Measurements from ENCODE around the gene PNPLA6. TPM values are rescaled to one million over a fixed set of nuclear protein-coding genes. Genes with fewer than 3 reads are reported as not detected.
A peak's percentile ranks its signal among the peaks of the same experiment; 100 is the strongest.

The PNPLA6 gene
- total RNA-seq, 1 donor from 2014 or later = 116 TPM

GRCh38 chr19:7541475-7541824, 5.9 kb downstream of the PNPLA6 start:
- intact Hi-C loops (cut with micrococcal nuclease) = no loop called here
- H3K9me3 Mint-ChIP-seq = no peaks in the 10 kb centered on the region
- no peak overlapping the region for H3K27ac Mint-ChIP-seq
- peaks cover 52% of the 10 kb centered on the region for H3K36me3 Mint-ChIP-seq (ENCODE audit: low read depth)
- H3K27me3 Mint-ChIP-seq = no peaks in the 10 kb centered on the region
- peaks cover 31% of the 10 kb centered on the region for H3K4me1 Mint-ChIP-seq
- DNase-seq (no peak), ATAC-seq (ENCODE audit: low read depth) (no peak)
- CTCF ChIA-PET = no interaction called here
- POLR2A ChIA-PET = no interaction called here
- H3K4me3 Mint-ChIP-seq = no peak overlapping the region
- TF ChIP-seq, protein P1, sequence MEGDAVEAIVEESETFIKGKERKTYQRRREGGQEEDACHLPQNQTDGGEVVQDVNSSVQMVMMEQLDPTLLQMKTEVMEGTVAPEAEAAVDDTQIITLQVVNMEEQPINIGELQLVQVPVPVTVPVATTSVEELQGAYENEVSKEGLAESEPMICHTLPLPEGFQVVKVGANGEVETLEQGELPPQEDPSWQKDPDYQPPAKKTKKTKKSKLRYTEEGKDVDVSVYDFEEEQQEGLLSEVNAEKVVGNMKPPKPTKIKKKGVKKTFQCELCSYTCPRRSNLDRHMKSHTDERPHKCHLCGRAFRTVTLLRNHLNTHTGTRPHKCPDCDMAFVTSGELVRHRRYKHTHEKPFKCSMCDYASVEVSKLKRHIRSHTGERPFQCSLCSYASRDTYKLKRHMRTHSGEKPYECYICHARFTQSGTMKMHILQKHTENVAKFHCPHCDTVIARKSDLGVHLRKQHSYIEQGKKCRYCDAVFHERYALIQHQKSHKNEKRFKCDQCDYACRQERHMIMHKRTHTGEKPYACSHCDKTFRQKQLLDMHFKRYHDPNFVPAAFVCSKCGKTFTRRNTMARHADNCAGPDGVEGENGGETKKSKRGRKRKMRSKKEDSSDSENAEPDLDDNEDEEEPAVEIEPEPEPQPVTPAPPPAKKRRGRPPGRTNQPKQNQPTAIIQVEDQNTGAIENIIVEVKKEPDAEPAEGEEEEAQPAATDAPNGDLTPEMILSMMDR (IDR thresholded peaks at IDR 0.05) = no peak

DNA sequence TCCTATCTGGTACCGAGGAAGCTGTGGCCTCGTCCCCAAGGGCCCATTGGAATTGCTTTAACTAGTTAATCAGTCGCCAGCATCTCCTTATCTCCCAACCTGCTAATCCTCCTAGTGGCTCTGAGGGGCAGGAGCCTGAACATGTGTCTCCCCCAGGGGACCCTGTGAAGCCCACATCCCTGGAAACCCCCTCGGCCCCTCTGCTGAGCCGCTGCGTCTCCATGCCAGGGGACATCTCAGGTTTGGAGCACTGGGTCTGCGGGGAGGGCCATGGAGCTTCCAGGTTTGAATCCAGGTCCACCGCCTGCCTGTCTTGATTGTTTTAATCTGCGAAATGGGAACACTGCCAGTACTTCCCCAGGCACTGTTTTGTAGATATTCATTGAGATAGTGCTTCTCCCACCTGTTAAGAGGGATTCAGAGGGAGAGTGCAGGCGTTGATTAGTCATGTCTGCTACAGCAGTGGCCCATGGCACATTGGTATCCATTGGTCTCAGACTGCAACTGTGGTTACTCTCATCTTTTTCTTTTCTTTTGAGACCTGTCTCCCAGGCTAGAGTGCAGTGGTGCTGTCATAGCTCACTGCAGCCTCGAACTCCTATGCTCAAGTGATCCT, 6.4 kb downstream of the PNPLA6 start:
- H3K27me3 Mint-ChIP-seq = no peaks in the 10 kb centered on the region
- H3K9me3 Mint-ChIP-seq = no peaks in the 10 kb centered on the region
- H3K27ac Mint-ChIP-seq = no peak overlapping the region
- ChIA-PET CTCF (no interaction called here), POLR2A (no interaction called here)
- H3K4me3 Mint-ChIP-seq = no peak overlapping the region
- H3K4me1 Mint-ChIP-seq = peaks cover 28% of the 10 kb centered on the region
- ATAC-seq (ENCODE audit: low read depth) (no peak), DNase-seq (no peak)
- TF ChIP-seq, protein P1 (IDR thresholded peaks at IDR 0.05) = no peak
- intact Hi-C loops (cut with micrococcal nuclease) = no loop called here
- H3K36me3 Mint-ChIP-seq (ENCODE audit: low read depth) = peaks cover 51% of the 10 kb centered on the region

GRCh38 chr19:7542556-7543348, 7.2 kb downstream of the PNPLA6 start:
- ChIA-PET CTCF (no interaction called here), POLR2A (no interaction called here)
- no peak for ATAC-seq (ENCODE audit: low read depth)
- no peak overlapping the region for H3K4me3 Mint-ChIP-seq
- no peaks in the 10 kb centered on the region for H3K27me3 Mint-ChIP-seq
- TF ChIP-seq, protein P1 (IDR thresholded peaks at IDR 0.05) = no peak
- peaks cover 22% of the 10 kb centered on the region for H3K4me1 Mint-ChIP-seq
- DNase-seq = no peak
- no peak overlapping the region for H3K27ac Mint-ChIP-seq
- intact Hi-C loops (cut with micrococcal nuclease) = no loop called here
- peaks cover 50% of the 10 kb centered on the region for H3K36me3 Mint-ChIP-seq (ENCODE audit: low read depth)
- no peaks in the 10 kb centered on the region for H3K9me3 Mint-ChIP-seq

- H3K36me3 Mint-ChIP-seq (ENCODE audit: low read depth) = peaks cover 41% of the 10 kb centered on the region
- peak overlapping the region; percentile 30 for H3K27ac Mint-ChIP-seq
- H3K4me1 Mint-ChIP-seq = peaks cover 22% of the 10 kb centered on the region
- H3K27me3 Mint-ChIP-seq = no peaks in the 10 kb centered on the region
- CTCF ChIA-PET = no interaction called here
- ATAC-seq (ENCODE audit: low read depth) = no peak
- intact Hi-C loops (cut with micrococcal nuclease) = no loop called here
- no peak overlapping the region for H3K4me3 Mint-ChIP-seq
- H3K9me3 Mint-ChIP-seq = no peaks in the 10 kb centered on the region
- TF ChIP-seq, protein P1 (IDR thresholded peaks at IDR 0.05) = no peak
- no peak for DNase-seq
- POLR2A ChIA-PET = interaction anchor here (0.7 kb wide), 1 partner anchor 399 kb away, joined by 3 read pairs; the partner anchor contains the start of gene TIMM44
Measured at GRCh38 chr19:7544626-7545025, 9.1 kb downstream of the PNPLA6 start.

- POLR2A ChIA-PET = interaction anchor here (0.6 kb wide), 1 partner anchor 1218 kb away, joined by 3 read pairs; no protein-coding TSS in a partner anchor
- H3K36me3 Mint-ChIP-seq (ENCODE audit: low read depth) = peaks cover 41% of the 10 kb centered on the region
Measured at GRCh38 chr19:7545300-7545699, 9.8 kb downstream of the PNPLA6 start.

More at GRCh38 chr19:7545300-7545699, 9.8 kb downstream of the PNPLA6 start:
- Mint-ChIP-seq H3K4me3 (no peak overlapping the region), H3K27me3 (no peaks in the 10 kb centered on the region), H3K4me1 (peaks cover 22% of the 10 kb centered on the region), H3K27ac (peak overlapping the region; percentile 24), H3K9me3 (no peaks in the 10 kb centered on the region)
- CTCF ChIA-PET = no interaction called here
- TF ChIP-seq, protein P1 (IDR thresholded peaks at IDR 0.05) = no peak
- no peak for DNase-seq
- intact Hi-C loops (cut with micrococcal nuclease) = no loop called here
- no peak for ATAC-seq (ENCODE audit: low read depth)
